ENCODE results near the gene ANKS1A.

The ANKS1A gene

GRCh38 chr6:35033683-35034082 lies 144.6 kb downstream of the ANKS1A start:
- no peak for TF ChIP-seq CTCF (IDR thresholded peaks at IDR 0.05; ENCODE audit: low read depth, low read length, missing control alignments)
- in situ Hi-C loops (cut with HindIII; ENCODE audit: low sequenced_read_pairs) = no loop called here
- DNase-seq (ENCODE audit: low read depth) = no peak
- H3K4me3 ChIP-seq (ENCODE audit: low read depth, low read length) = no peak overlapping the region

DNA sequence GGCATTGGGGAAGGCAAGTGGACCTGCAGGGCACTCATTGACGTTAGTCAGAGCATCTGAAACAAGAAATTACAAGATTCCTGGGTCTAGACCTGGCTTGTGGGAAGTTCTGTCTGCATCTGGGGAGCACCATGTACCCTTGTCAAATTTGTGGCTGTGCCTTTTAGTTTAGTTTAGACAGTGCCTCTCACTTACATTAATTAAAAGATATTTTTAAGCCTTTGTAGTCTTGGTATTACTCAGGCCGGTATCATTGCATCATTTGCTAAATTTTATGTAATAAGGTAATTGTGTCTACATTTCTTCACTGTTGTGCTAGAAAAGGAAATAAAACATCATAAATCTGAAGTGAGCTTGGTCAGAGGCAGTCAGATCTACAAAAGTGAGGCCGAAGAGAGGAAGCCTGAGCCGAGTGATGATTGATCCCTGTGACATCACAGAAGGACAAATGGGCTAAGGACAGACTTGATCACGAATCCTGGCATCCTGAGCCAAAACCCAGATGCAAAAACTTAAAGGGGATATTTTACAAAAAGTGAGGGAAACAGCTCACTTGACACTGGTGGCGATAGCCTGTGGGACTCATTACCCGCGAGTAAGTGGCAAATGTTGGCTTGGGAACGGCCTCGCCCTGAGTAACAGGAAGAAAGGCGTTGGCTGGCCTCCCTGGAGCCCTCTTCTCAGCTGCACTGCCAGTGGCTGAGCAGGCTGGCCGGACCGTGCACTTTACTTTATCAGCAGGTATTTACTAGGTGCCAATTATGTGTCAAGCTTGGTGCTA lies 145.5 kb downstream of the ANKS1A start:
- DNase-seq (ENCODE audit: low read depth) = no peak
- in situ Hi-C loops (cut with HindIII; ENCODE audit: low sequenced_read_pairs) = no loop called here
- no peak for TF ChIP-seq CTCF (IDR thresholded peaks at IDR 0.05; ENCODE audit: low read depth, low read length, missing control alignments)
- no peak overlapping the region for H3K4me3 ChIP-seq (ENCODE audit: low read depth, low read length)

DNA sequence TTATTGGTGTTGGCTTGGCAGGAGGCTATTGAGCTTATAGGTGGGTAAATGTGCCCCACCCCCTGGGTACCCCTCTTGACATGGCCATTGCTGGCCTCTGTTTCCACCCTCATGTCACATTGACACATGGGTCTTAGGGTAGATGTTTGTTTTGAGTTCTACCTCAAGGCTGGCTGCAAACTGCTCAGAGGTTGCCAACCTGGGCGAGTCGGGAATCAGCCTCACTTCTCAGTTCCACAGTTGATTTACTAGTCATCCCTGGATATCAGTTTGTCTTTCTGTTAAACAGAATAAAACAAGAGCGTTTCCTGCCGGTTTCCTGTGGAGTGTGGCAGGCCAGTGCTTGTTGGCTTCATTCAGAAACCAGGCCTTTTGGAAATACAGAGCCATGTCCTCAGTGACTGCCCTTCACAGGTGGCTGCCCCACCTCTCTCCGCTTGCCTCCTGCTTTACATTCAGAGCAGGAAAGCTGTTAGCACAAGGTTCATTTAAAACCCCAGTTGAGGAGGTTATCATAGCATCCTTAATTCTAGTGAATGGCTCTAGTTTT lies 146.5 kb downstream of the ANKS1A start:
- H3K4me3 ChIP-seq (ENCODE audit: low read depth, low read length) = no peak overlapping the region
- no peak for DNase-seq (ENCODE audit: low read depth)
- TF ChIP-seq CTCF (IDR thresholded peaks at IDR 0.05; ENCODE audit: low read depth, low read length, missing control alignments) = no peak
- in situ Hi-C loops (cut with HindIII; ENCODE audit: low sequenced_read_pairs) = no loop called here

GRCh38 chr6:35036059-35036827 lies 147.2 kb downstream of the ANKS1A start:
- in situ Hi-C loops (cut with HindIII; ENCODE audit: low sequenced_read_pairs) = no loop called here
- H3K4me3 ChIP-seq (ENCODE audit: low read depth, low read length) = no peak overlapping the region
- TF ChIP-seq CTCF (IDR thresholded peaks at IDR 0.05; ENCODE audit: low read depth, low read length, missing control alignments) = no peak
- DNase-seq (ENCODE audit: low read depth) = no peak

- no peak overlapping the region for H3K4me3 ChIP-seq (ENCODE audit: low read depth, low read length)
- TF ChIP-seq CTCF (IDR thresholded peaks at IDR 0.05; ENCODE audit: low read depth, low read length, missing control alignments) = no peak
Observed at GRCh38 chr6:35036828-35037663, 148.0 kb downstream of the ANKS1A start.

DNA sequence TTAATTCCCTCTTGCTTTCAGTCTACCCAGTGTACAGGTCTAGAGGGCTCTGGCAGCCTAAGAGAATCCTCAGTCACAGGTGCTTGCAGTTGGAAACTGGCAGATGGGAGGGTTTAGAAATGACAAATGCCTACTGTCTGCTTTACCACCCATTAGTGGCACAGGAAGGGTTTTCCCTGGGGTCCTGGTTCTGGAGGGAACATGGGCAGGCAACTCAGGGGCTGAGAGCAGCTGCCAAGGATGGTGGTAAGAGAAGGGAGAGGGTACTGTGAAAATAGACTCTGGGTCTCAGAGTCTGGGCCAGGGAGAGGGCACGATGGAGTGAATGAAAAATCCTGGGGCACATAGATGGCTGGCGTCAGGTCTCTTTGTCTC lies 148.6 kb downstream of the ANKS1A start:
- no peak for DNase-seq (ENCODE audit: low read depth)
- in situ Hi-C loops (cut with HindIII; ENCODE audit: low sequenced_read_pairs) = no loop called here
- TF ChIP-seq CTCF (IDR thresholded peaks at IDR 0.05; ENCODE audit: low read depth, low read length, missing control alignments) = no peak
- H3K4me3 ChIP-seq (ENCODE audit: low read depth, low read length) = no peak overlapping the region

More at GRCh38 chr6:35036828-35037663, 148.0 kb downstream of the ANKS1A start:
- in situ Hi-C loops (cut with HindIII; ENCODE audit: low sequenced_read_pairs) = no loop called here
- no peak for DNase-seq (ENCODE audit: low read depth)

Measured in astrocyte of the cerebellum (primary cell).